GM12878 (cell line): ENCODE data around the gene USP17L22.
"Not testable (repeated sequence)": the region's sequence is repeated elsewhere in the genome, so short reads cannot be mapped to it uniquely, and the experiment has no call there.

Experiments used
- CBFB ChIP-seq: IDR thresholded peaks from 2 replicates; pipeline ENCODE4 v1.6.1; 2016; ENCODE audit warnings: antibody characterized with exemption, low read depth
- CEBPB ChIP-seq, 2 experiments: fragments of 150-350 bp in 1 of 2; IDR thresholded peaks; 2 replicates each; pipeline ENCODE4 v1.6.1; 2012 to 2014; ENCODE audit warnings: low read depth in 2 of 2, low read length in 2 of 2, borderline replicate concordance in 1 of 2, inconsistent platforms in 1 of 2
- EZH2 ChIP-seq: IDR thresholded peaks from 2 replicates; pipeline ENCODE4 v1.6.1; 2012; ENCODE audit warnings: low read depth, mild to moderate bottlenecking, control low read depth, inconsistent platforms, low read length, borderline replicate concordance; ENCODE audit not compliant: control insufficient read depth
- FOXM1 ChIP-seq: IDR thresholded peaks from 2 replicates; pipeline ENCODE4 v1.6.1; 2012; ENCODE audit warnings: low read depth, mild to moderate bottlenecking, inconsistent platforms, low read length, moderate library complexity
- NFYA ChIP-seq: IDR thresholded peaks from 2 replicates; pipeline ENCODE4 v1.6.1; 2011; ENCODE audit warnings: low read depth, mild to moderate bottlenecking, low read length, improper control_type of control experiment, borderline replicate concordance
- POLR2A ChIP-seq: IDR thresholded peaks from 2 replicates; pipeline ENCODE4 v1.6.1; 2011; ENCODE audit warnings: low read depth, mild to moderate bottlenecking, low read length
- POLR2AphosphoS5 ChIP-seq: IDR thresholded peaks from 2 replicates; pipeline ENCODE4 v1.6.1; 2011; ENCODE audit warnings: mild to moderate bottlenecking, low read length, inconsistent platforms
- TBL1XR1 ChIP-seq: IDR thresholded peaks from 2 replicates; pipeline ENCODE4 v1.6.1; 2012; ENCODE audit warnings: low read depth, low read length, improper control_type of control experiment
- TF ChIP-seq, protein P1 (sequence below), 3 experiments: IDR thresholded peaks in 2 of 3; conservative IDR thresholded peaks in 1 of 3; 2 replicates each; pipeline ENCODE4 v1.5.1; 2011; ENCODE audit warnings: low read depth in 3 of 3, low read length in 3 of 3, mild to moderate bottlenecking in 3 of 3, control low read depth in 2 of 3, moderate library complexity in 2 of 3, inconsistent platforms in 1 of 3, mixed read lengths in 1 of 3; ENCODE audit not compliant: control insufficient read depth in 2 of 3, insufficient read depth in 1 of 3; ENCODE audit errors: extremely low read depth in 1 of 3
- TF ChIP-seq, protein P2 (sequence below): IDR thresholded peaks from 2 replicates; pipeline ENCODE4 v1.6.1; 2011; ENCODE audit warnings: borderline replicate concordance, low read depth, mild to moderate bottlenecking, moderate library complexity, mixed read lengths, low read length; ENCODE audit not compliant: insufficient read depth; ENCODE audit errors: extremely low read length

DNA sequence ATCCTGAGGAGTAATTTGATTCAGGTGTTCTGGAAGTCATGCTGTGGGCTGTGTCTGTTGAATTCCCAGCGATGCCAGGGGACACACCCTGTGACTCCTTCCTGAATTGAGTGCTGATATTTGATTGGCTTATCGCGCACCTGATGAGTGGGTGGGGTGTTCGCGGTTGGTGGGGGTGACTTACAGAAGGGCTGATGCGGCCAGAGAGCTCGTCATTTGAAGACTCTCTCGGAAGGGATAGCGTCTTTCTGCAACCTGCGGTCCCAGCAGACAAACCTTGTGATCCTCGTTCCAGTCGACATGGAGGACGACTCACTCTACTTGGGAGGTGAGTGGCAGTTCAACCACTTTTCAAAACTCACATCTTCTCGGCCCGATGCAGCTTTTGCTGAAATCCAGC, 33.3 kb upstream of the USP17L22 start, which contains the start of gene USP17L15:
- not testable (repeated sequence) for TF ChIP-seq NFYA; CBFB; TBL1XR1; POLR2AphosphoS5; EZH2; POLR2A; CEBPB (IDR thresholded peaks at IDR 0.05; ENCODE audit: borderline replicate concordance in 1 of 2, low read depth in 2 of 2, low read length in 2 of 2); FOXM1
- TF ChIP-seq, protein P1, sequence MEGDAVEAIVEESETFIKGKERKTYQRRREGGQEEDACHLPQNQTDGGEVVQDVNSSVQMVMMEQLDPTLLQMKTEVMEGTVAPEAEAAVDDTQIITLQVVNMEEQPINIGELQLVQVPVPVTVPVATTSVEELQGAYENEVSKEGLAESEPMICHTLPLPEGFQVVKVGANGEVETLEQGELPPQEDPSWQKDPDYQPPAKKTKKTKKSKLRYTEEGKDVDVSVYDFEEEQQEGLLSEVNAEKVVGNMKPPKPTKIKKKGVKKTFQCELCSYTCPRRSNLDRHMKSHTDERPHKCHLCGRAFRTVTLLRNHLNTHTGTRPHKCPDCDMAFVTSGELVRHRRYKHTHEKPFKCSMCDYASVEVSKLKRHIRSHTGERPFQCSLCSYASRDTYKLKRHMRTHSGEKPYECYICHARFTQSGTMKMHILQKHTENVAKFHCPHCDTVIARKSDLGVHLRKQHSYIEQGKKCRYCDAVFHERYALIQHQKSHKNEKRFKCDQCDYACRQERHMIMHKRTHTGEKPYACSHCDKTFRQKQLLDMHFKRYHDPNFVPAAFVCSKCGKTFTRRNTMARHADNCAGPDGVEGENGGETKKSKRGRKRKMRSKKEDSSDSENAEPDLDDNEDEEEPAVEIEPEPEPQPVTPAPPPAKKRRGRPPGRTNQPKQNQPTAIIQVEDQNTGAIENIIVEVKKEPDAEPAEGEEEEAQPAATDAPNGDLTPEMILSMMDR (IDR thresholded peaks at IDR 0.05 in 2 of 3, conservative IDR thresholded peaks at IDR 0.05 in 1 of 3; ENCODE audit: control insufficient read depth in 2 of 3, extremely low read depth in 1 of 3, insufficient read depth in 1 of 3, low read depth in 3 of 3, low read length in 3 of 3), result not testable (repeated sequence)
- TF ChIP-seq, protein P2, sequence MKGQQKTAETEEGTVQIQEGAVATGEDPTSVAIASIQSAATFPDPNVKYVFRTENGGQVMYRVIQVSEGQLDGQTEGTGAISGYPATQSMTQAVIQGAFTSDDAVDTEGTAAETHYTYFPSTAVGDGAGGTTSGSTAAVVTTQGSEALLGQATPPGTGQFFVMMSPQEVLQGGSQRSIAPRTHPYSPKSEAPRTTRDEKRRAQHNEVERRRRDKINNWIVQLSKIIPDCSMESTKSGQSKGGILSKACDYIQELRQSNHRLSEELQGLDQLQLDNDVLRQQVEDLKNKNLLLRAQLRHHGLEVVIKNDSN, result not testable (repeated sequence)
